SK-N-MC (cell line): Measurements from ENCODE around the gene ARFIP1.

Experiments used
- EZH2 ChIP-seq: fragments of 200-600 bp; sonication (generic); IDR thresholded peaks from one replicate; pipeline ENCODE4 v1.6.1; 2017; ENCODE audit warnings: antibody characterized with exemption
- POLR2AphosphoS5 ChIP-seq: IDR thresholded peaks from 2 replicates; pipeline ENCODE4 v1.6.1; 2012; ENCODE audit warnings: mild to moderate bottlenecking, low read depth, low read length, borderline replicate concordance

DNA sequence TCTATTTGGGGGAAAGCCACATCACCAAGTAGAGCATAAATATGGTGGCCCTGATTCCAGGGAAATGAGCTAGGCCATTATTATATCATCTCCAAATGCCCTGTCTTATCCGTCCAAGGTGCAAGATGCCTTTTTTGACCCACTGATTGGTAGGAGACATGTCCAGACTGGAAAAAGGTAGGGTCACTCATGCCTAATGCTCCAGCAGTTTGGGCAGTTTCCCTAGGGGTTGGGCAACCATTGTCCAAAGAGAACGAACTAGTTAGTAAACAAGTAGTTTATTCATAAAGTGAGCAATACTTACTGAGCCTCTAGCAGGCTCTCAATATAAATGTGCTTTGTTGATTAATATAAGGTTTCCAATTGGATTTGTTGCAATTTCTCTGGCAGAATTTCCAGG, 162.6 kb downstream of the ARFIP1 start:
- TF ChIP-seq EZH2 (no peak), POLR2AphosphoS5 (no peak)
